GM12873 (cell line): ENCODE measurements around the gene PAK3.

ENCODE experiments used
- TF ChIP-seq, protein P1 (sequence below): IDR thresholded peaks from 2 replicates; pipeline ENCODE4 v1.5.1; 2012; ENCODE audit warnings: low read depth, mild to moderate bottlenecking, moderate library complexity, low read length, control low read depth; ENCODE audit not compliant: insufficient read depth; ENCODE audit errors: missing control alignments

The PAK3 gene

DNA sequence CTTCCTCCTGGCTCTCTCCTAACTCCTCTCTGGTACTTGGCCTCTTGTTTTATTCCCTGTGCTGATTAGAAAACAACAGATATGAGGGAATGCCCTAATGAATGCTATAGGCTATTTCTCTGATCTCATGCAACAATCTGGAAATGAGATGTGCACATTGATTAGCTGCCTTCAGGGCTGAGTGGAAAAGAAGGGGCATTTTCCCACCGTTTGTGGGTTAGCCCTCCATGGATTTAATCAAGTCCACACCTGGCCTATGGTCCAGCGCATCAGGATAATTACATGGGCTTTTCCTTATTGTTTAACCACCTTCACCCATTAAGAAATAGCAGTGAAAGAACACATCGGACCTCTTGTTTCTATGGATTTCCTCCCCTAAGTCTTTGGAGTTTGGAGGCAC is 104.3 kb downstream of the PAK3 start:
- TF ChIP-seq, protein P1, sequence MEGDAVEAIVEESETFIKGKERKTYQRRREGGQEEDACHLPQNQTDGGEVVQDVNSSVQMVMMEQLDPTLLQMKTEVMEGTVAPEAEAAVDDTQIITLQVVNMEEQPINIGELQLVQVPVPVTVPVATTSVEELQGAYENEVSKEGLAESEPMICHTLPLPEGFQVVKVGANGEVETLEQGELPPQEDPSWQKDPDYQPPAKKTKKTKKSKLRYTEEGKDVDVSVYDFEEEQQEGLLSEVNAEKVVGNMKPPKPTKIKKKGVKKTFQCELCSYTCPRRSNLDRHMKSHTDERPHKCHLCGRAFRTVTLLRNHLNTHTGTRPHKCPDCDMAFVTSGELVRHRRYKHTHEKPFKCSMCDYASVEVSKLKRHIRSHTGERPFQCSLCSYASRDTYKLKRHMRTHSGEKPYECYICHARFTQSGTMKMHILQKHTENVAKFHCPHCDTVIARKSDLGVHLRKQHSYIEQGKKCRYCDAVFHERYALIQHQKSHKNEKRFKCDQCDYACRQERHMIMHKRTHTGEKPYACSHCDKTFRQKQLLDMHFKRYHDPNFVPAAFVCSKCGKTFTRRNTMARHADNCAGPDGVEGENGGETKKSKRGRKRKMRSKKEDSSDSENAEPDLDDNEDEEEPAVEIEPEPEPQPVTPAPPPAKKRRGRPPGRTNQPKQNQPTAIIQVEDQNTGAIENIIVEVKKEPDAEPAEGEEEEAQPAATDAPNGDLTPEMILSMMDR: no peak

GRCh38 chrX:111207851-111208250 is 111.9 kb downstream of the PAK3 start:
- TF ChIP-seq, protein P1: no peak

- TF ChIP-seq, protein P1: no peak
Measured at GRCh38 chrX:111216293-111216801, 120.4 kb downstream of the PAK3 start.

- TF ChIP-seq, protein P1: peak; percentile 54
Measured at GRCh38 chrX:111244235-111244750, 148.3 kb downstream of the PAK3 start.

DNA sequence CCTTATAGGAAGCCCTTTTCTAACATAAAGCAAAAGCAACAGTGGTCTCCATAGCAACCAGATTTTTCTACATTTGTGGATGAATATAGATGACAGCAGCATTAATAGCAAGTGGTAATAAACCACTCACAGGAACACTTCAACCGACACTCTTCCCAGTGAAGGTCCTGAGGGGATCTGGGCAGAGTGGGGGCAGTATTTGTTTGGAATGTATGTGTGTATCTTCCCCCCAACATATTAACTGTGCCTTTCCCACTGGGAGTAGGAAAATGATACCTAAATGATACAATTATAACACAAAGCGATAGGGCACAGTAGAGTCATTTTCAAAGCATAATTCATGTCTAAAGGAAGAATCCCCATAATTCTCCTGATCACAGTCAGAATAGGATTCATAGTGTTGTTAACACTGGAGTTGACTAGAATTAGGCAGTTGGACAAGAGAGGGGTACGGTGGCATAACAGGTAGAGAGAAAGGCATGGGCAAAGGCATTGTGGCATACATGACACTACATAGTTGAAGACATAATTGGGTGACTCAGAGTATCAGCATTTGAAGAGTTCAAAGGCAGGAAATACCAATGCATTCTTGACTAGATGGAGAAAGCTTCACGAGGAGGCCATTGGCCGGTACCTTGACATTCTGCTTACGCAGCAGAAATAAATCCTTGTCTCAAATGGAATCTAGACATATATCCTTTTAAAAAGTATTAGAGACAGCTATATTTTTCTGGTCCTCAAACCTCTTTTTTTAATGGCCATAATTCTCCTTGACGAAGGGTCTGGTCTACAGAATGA is 159.1 kb downstream of the PAK3 start:
- TF ChIP-seq, protein P1: no peak

- TF ChIP-seq, protein P1: no peak
Measured at GRCh38 chrX:111257733-111258132, 161.7 kb downstream of the PAK3 start.

- TF ChIP-seq, protein P1: no peak
Measured at GRCh38 chrX:111259559-111259958, 163.6 kb downstream of the PAK3 start.
